ENCODE results near the gene CSRP1.

- TF ChIP-seq CTCF (IDR thresholded peaks at IDR 0.05; ENCODE audit: low read depth, low read length, poor library complexity, severe bottlenecking) (no peak), EZH2phosphoT487 (IDR thresholded peaks at IDR 0.05; ENCODE audit: borderline replicate concordance, low read length) (no peak)
These were observed 9.0 kb upstream of the CSRP1 start for GRCh38 chr1:201515895-201516294.
